Ovary (tissue), 3 donors: ENCODE results near the gene PARD3B.

ENCODE experiments used
- EP300 ChIP-seq: sonication (generic); formaldehyde crosslinking; IDR thresholded peaks from one replicate; pipeline ENCODE4 v1.6.1; 2017; ENCODE audit warnings: antibody characterized with exemption
- TF ChIP-seq, protein P1 (sequence below), 3 donors: fragments of 450-650 bp in 2 of 3; fragments of 200-600 bp in 1 of 3; IDR thresholded peaks; one replicate each; pipeline versions ENCODE4 v1.5.1 to v1.8.0; 2016 to 2022; ENCODE audit warnings: antibody characterized with exemption in 3 of 3, mild to moderate bottlenecking in 1 of 3
- donor health status: DM: no; HTN: no; CAD: no.

DNA sequence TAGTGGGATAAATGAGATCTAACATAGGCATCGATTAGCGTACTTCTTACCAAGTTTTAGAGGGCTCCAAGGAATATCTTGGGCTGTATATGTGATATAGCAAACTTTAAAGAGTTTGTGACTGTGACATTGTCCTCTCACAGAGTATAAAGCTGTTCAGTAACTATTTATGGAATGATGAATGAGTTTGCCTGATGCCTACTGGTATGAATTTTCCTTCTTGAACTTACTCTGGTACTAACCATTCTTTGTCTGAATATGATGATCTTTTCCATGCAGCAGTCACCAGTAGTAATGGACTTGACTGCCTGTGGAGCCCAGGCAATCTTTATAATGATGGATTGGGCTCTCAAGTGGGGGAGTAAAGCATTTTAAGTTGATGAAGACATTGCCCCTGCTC, 120.5 kb downstream of the PARD3B start:
- TF ChIP-seq, protein P1, sequence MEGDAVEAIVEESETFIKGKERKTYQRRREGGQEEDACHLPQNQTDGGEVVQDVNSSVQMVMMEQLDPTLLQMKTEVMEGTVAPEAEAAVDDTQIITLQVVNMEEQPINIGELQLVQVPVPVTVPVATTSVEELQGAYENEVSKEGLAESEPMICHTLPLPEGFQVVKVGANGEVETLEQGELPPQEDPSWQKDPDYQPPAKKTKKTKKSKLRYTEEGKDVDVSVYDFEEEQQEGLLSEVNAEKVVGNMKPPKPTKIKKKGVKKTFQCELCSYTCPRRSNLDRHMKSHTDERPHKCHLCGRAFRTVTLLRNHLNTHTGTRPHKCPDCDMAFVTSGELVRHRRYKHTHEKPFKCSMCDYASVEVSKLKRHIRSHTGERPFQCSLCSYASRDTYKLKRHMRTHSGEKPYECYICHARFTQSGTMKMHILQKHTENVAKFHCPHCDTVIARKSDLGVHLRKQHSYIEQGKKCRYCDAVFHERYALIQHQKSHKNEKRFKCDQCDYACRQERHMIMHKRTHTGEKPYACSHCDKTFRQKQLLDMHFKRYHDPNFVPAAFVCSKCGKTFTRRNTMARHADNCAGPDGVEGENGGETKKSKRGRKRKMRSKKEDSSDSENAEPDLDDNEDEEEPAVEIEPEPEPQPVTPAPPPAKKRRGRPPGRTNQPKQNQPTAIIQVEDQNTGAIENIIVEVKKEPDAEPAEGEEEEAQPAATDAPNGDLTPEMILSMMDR (IDR thresholded peaks at IDR 0.05): no peak
- no peak for TF ChIP-seq EP300
